Thyroid gland (tissue), 4 donors: ENCODE measurements around the gene EFHD1.
A peak's percentile ranks its signal among the peaks of the same experiment; 100 is the strongest.

Experiments used
- CTCF ChIP-seq, 6 experiments: fragments of 200-600 bp in 3 of 6; fragments of 450-650 bp in 3 of 6; sonication (generic) in 3 of 6; IDR thresholded peaks; one replicate each; pipeline ENCODE4 v1.5.1; 2016 to 2019; ENCODE audit warnings: antibody characterized with exemption in 6 of 6, mild to moderate bottlenecking in 2 of 6, inconsistent platforms in 1 of 6, moderate library complexity in 1 of 6
- POLR2A ChIP-seq, 2 donors: fragments of 450-650 bp; IDR thresholded peaks; one replicate each; pipeline ENCODE4 v1.6.1; 2017; ENCODE audit warnings: antibody characterized with exemption in 2 of 2, mild to moderate bottlenecking in 2 of 2, moderate library complexity in 1 of 2

- peak in 1 of 6 experiments; percentile 34 for TF ChIP-seq CTCF (IDR thresholded peaks at IDR 0.05)
- TF ChIP-seq POLR2A (IDR thresholded peaks at IDR 0.05), result no peak
Measured at GRCh38 chr2:232632904-232633412, 446 bp upstream of the EFHD1 start.
